Rectal smooth muscle tissue (tissue), 1 donor: ENCODE data around the gene KRT17.
"Not testable (repeated sequence)": the region's sequence is repeated elsewhere in the genome, so short reads cannot be mapped to it uniquely, and the experiment has no call there.

Source experiments
- H3K27ac ChIP-seq: one replicate; pipeline ENCODE4 v1.7.0; 2013; ENCODE audit warnings: low read depth, low read length, inconsistent platforms
- H3K27me3 ChIP-seq: one replicate; pipeline ENCODE4 v1.7.0; 2013; ENCODE audit warnings: low read length; ENCODE audit not compliant: control insufficient read depth, insufficient read depth
- H3K36me3 ChIP-seq: one replicate; pipeline ENCODE4 v1.7.0; 2013; ENCODE audit warnings: low read length; ENCODE audit not compliant: control insufficient read depth, insufficient read depth
- H3K4me1 ChIP-seq: one replicate; pipeline ENCODE4 v1.7.0; 2013; ENCODE audit warnings: low read length; ENCODE audit not compliant: control insufficient read depth, insufficient read depth
- H3K4me3 ChIP-seq: one replicate; pipeline ENCODE4 v1.7.0; 2013; ENCODE audit warnings: low read length
- H3K9ac ChIP-seq: one replicate; pipeline ENCODE4 v1.7.0; 2013; ENCODE audit warnings: low read length

KRT17 gene

DNA sequence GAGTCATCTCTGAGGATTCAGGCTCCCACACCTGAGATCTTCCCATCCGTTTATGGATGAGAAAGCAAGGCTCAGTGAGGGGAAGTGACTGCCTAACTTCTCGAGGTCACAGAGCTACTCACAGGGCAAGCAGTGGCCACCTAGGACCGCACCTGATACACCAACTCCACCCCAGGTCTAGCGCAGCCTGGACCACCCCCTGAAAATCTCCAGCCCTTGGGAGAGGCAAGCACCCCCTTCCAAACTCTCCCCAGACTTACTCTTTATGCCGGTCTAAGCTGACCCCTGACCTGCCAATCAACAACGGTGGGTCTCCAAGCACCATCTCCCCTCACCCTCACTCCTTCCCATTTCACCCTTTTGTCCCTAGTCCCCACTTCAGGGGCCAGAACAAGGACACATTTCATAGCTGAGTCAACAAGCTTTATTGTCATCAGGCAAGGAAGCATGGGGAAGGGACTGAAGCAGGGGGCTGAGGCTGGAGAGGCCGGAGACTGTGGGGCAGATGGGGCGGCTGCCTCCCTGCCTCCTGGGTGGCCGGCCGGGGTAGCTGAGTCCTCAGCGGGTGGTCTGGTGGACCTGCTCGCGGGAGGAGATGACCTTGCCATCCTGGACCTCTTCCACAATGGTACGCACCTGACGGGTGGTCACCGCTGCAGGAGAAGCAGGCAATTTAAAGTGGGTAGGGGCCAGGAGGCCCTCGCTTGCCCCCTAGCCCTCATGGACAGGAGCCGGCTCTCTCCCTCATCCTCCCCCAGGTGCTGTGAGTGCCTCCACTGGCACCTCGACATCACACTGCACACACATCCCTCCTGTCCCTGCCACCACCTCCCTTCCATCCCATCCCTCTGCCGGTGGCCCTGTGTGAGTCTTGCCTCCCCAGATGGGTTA lies 5.1 kb downstream of the KRT17 start:
- Histone ChIP-seq H3K27ac (no peak overlapping the region), H3K4me3 (no peak overlapping the region), H3K36me3 (no peaks in the 10 kb centered on the region), H3K4me1 (no peaks in the 10 kb centered on the region), H3K27me3 (no peaks in the 10 kb centered on the region), H3K9ac (no peak overlapping the region)

DNA sequence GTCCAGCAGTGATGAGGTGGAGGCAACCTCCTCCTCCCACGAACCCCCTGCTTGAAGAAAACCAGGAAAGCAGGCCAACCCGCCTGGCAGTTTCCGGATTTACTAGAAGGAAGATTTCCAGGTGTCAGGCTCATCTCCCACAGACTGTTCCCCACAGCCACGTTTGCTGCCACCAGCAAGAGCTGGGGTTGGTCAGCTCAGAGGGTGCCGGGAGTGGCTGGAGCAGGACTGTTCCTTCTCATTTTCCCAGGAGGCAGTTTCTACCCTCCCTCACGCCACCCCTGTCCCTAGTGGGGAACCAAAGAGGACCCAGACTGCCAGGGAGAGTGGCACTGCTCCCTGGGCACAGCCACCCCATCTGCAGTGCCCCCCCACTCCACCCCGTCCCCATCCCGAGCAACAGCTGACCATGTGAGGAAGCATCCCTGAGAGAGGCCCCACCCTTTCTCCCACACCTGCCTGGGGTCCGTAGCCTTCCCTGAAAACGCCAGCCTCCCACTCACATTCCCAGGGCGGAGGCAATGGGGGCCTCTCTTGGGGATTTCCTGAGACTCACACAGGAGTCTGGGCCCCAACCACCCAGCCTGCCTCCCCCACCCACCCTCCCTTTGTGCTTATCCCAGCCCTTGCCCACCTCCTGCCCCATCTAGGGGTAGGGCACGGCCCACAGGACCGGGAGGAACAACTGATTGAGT lies 5.9 kb downstream of the KRT17 start:
- Histone ChIP-seq H3K36me3 (no peaks in the 10 kb centered on the region), H3K27me3 (no peaks in the 10 kb centered on the region), H3K9ac (no peak overlapping the region), H3K4me1 (no peaks in the 10 kb centered on the region), H3K4me3 (no peak overlapping the region), H3K27ac (no peak overlapping the region)

DNA sequence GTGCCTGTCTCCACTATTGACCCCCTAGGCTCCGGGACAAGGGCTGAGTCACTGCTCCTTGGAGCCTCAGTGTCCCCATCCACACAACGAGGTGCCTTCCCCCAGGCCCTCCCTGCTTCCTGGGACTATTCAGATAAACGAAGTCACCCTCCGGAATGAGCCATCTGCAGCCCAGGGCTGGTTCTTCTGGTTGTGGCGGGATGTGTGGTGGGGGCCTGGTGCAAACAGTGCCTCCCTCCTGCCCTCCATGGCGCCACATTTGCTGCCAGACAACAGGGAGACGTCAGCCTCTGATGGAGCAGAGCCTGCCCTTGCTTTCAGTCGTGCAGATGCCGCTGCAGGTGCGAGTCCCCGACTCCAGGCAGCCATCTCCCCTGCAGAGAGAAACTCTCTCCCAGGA lies 6.7 kb downstream of the KRT17 start:
- Histone ChIP-seq H3K27ac (no peak overlapping the region), H3K27me3 (no peaks in the 10 kb centered on the region), H3K4me3 (no peak overlapping the region), H3K4me1 (no peaks in the 10 kb centered on the region), H3K36me3 (no peaks in the 10 kb centered on the region), H3K9ac (no peak overlapping the region)

DNA sequence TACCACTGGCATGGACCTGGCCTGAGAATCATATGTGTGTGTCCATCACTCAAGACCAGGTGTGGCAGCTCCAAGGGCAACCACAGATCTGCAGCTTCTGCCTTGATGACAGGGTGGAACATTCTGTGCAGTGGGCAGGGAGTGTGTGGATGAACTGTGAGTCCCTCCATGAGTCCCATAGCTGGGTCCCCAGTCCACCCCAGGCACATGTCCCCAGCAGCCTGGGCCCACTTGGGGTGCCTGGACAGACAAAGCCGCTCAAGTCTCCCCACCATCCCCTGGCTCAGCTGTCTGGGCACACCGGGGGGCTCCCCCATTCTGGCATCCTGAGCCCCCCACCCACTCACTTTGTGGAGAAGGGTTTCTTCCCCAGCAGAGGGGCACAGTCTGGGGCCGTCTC lies 7.2 kb downstream of the KRT17 start:
- Histone ChIP-seq H3K9ac (no peak overlapping the region), H3K36me3 (no peaks in the 10 kb centered on the region), H3K27me3 (no peaks in the 10 kb centered on the region), H3K4me1 (no peaks in the 10 kb centered on the region), H3K27ac (no peak overlapping the region), H3K4me3 (no peak overlapping the region)

DNA sequence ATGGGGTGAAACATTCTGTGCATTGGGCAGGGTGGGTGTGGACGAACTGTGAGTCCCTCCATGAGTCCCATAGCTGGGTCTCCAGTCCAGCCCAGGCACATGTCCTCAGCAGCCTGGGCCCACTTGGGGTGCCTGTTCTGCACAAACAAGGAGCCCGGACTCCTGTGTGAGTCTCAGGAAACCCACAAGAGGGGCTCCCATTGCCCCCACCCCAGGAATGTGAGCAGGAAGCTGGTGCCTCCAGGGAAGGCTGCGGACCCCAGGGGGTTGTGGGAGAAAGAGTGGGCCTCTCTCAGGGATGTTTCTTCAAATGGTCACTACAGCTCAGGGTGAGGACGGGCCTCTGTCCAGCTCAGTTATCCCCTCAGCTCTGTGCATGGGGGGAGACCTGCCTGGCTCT lies 7.9 kb downstream of the KRT17 start:
- not testable (repeated sequence) for H3K27me3 ChIP-seq, H3K4me1 ChIP-seq, H3K9ac ChIP-seq, H3K27ac ChIP-seq, H3K36me3 ChIP-seq, H3K4me3 ChIP-seq

DNA sequence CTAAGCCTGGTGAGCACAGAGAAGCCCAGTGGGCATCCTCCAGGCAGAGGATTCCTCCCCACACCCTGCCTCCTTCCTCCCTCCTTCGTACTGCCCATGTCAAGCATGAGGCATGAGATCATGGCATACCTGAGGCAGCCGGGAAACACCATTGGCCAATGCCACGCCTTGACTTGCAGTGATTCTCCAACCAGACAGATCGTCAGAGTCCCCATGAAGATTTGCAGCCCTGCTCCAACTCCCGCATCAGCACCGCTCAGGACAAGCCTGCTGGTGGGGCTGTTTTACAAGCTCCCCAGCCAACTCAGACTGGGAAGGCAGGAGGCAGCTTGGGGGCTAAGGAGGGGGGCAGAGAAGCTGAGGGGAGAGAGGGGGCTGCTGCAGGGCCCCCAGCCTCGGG lies 8.9 kb downstream of the KRT17 start:
- no peak overlapping the region for H3K27ac ChIP-seq
- H3K27me3 ChIP-seq: no peaks in the 10 kb centered on the region

DNA sequence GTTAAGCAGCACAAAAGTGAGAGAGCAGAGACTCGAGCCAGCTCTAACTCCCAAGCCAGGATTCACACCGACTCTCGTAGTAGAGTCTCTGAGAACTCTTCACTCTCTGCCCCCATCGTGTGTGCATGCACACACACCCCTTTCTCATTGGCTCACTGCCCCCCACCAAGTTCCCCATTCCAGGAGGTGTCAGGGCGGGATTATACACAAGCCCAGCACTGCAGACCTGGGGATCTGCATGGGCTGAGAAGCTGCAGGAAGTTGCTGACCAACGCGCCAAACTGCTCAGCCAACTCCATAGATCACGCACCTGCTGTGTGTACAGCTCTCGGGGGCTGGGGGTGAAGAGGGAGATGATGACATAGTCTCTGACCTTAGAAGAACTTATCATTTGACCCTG lies 9.6 kb downstream of the KRT17 start:
- H3K27me3 ChIP-seq, H3K36me3 ChIP-seq, H3K9ac ChIP-seq, H3K4me3 ChIP-seq, H3K4me1 ChIP-seq, H3K27ac ChIP-seq: not testable (repeated sequence)

More for the DNA sequence above, 8.9 kb downstream of the KRT17 start:
- Histone ChIP-seq H3K4me3 (no peak overlapping the region), H3K4me1 (no peaks in the 10 kb centered on the region), H3K36me3 (no peaks in the 10 kb centered on the region), H3K9ac (no peak overlapping the region)

DNA sequence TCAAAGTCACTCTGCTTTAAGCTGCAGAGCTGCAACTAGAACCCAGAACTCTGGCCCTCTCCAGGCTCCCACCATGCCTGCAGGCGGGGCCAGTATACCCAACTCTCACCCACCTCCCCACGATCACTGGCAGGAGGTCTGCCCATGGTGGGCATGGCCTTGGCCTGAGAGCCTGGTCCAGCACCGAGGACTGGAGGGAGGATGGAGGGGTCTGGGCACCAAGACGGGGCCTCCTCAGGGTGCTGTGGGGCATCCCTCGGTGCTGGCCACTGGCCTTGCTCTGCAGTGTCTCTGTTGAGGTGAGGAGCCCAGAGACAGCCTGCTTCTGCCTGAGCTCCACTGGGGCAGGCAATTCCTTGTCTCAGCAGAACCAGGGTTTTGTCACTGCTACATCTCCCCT lies 10.3 kb downstream of the KRT17 start:
- Histone ChIP-seq H3K36me3 (no peaks in the 10 kb centered on the region), H3K4me1 (no peaks in the 10 kb centered on the region), H3K4me3 (no peak overlapping the region), H3K9ac (no peak overlapping the region), H3K27me3 (no peaks in the 10 kb centered on the region), H3K27ac (no peak overlapping the region)

DNA sequence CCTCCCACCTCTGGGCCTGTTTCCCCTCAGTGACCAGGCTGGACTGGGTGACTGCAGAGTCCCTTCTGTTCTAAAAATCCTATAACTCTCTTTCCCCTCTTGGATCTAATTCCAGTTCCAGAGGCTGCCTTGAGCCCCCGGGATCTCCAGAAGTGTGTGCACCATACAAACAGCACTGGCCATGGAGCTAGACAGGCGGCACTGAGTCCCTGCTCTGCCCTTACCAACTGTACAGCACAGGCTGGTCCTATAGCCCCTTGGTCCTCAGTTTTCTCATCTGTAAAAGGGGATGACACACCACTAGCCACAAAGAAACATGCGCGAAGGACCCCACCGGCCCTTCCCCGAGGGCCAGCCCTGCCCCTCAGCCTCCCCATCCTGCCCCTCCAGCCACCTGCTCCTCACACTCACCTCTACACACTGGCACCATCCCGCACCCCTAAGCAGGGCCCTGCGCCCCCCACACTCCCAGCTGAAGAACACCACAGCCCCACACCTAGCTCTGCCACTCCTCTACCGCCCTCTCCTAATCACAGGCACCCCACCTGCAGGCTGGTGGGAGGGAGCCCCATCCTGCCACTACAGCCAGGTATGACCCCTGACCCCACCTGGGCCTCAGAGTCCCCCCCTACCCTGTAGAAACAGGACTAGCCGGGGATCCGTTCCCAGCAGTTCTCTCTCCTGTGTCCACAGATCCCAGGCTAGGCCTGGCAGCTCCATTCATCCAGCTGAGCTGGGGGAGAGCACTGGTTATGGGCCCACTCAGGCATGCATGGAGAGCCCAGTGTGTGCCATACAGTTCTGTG lies 10.9 kb downstream of the KRT17 start:
- Histone ChIP-seq H3K27ac (no peak overlapping the region), H3K27me3 (no peaks in the 10 kb centered on the region), H3K4me3 (no peak overlapping the region), H3K4me1 (no peaks in the 10 kb centered on the region), H3K36me3 (no peaks in the 10 kb centered on the region), H3K9ac (no peak overlapping the region)

DNA sequence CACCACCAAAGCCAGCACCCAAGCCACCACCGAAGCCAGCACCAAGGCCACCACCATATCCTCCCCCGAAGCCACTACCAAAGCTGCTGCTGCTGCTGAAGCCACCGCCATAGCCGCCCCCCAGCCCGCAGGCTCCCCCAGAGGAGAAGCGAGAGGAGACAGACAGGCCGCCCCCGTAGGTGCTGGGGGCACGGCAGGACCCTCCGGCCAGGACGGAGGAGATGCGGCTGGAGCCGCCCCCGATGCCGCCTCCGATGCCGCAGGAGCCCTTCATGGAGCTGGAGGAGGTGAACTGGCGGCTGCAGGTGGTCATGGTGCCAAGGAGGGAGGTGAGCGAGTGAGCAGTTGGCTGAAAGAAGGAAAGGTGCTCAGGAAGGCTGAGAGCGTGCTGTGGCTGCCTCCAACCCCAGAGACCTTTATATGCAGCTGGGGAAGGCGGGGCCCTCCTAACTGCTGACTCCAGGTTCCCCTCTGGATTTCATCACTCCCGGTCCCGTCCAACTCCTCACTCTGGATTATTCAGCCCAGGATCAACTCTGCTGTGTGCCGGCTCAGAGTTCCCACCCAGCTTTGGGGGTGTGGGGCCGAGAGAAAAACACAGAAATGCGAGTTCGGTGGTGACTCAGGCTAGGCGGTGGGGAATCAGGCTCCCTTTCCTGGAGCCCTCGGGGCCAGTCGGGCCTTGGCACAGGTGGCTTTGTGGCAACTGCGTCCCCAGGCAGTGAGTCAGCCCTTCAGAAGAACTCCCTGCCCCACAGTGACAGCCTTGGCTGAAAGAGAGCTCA lies 11.8 kb downstream of the KRT17 start, which contains the start of gene KRT16:
TSS of gene KRT16 (minus strand) at position 392 of the 785 bp plus-strand sequence. CDS start at position 313, 79 bp downstream.
- H3K4me1 ChIP-seq, H3K4me3 ChIP-seq, H3K36me3 ChIP-seq, H3K27me3 ChIP-seq, H3K27ac ChIP-seq, H3K9ac ChIP-seq: not testable (repeated sequence)

DNA sequence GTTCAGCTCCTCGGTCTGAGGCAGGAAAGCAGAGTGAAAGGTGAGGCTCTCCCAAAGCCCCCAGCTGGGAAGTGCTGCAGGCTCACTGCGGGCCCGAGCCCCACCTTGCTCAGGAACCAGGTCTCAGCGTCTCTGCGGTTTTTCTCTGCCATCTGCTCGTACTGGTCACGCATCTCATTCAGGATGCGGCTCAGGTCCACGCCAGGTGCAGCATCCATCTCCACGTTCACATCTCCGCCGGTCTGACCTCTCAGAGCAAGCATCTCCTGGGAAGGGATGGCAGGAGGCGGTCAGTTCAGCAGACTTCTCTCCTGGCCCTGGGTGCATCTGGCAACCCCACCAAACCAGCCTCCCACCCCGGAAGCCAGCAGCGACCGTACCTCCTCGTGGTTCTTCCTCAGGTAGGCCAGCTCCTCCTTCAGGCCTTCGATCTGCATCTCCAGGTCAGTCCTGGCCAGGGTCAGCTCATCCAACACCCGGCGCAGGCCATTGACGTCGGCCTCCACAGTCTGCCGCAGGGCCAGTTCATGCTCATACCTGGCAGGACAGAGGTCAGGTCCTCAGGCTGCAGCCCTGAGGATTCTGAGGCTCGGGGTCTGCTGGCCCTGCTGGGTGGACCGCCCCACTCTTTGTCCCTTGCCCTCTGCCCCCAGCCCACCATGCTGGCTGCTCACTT lies 13.3 kb downstream of the KRT17 start:
- no peaks in the 10 kb centered on the region for H3K36me3 ChIP-seq
- H3K27ac ChIP-seq: no peak overlapping the region
- no peaks in the 10 kb centered on the region for H3K27me3 ChIP-seq
- no peak overlapping the region for H3K9ac ChIP-seq
- H3K4me3 ChIP-seq: no peak overlapping the region
- H3K4me1 ChIP-seq: no peaks in the 10 kb centered on the region
